Activated T-helper 1 cell treated with anti-CD3 and anti-CD28 coated beads, Interleukin-2, amount 50 U/mL, for 16 hours (primary cell): ENCODE measurements around the gene FSHR.

Experiments used
- DNase-seq, 2 donors: peaks; one replicate each; pipeline ENCODE4 v3.0.0-alpha.2; 2020; ENCODE audit warnings: low read depth in 1 of 2, low spot score in 1 of 2

FSHR gene

DNA sequence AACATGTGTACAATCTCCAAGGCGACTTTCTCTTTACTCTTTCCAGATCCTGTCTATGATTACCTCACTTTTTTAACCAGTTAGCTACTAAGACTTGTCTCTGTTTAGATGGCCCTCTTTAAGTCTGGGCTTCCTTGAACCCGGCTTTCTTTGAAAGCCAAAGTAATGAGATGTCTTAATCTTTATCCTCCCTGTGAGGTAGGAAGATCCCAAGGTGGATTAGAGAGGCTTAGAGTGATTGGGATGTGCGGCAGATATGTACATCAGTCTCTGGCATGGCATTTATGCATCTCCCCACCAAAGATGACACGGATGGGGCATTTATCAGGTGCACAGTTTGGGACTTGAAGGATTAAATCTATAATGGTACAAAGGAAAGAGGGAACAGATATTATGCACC, 186.3 kb downstream of the FSHR start:
- DNase-seq = no peak

DNA sequence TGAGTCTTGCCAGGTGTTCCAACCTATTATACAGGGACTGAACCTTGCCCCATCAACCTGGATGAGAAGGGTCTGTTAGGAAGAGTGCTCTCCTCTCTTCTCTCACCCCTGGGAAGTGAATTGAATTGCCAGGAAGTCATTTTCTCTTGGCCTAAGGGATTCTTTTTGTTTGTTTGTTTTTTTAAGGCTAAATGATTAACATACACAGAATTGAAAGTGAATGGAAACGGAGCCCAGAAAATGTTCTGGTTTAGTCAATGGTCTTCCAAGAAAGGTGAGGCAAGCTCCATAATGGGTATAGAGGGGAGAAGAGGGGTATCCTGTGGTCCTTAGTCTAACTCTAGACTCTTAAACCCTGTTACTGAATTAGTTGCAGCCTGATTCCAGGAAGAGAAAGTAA, 189.1 kb downstream of the FSHR start:
- no peak for DNase-seq

DNA sequence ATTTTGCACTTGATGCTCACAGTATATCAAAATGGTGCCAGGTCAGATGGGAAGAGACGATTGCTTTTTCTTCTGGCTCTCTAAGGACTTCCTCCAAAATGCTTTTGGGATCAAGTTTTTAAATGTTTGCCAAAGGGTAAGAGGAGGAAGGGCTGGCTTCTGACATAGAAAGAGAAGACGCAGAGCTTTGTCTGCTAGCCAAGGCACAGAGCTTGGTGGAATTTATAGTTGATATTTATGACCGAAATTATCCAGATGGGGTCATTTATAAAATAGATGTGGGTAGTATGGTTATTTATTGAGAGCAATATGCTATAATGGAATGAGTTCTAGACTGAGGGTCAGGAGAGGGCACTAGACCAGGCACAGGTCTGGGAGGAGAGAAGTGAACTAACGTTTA, 193.3 kb downstream of the FSHR start:
- DNase-seq = no peak

DNA sequence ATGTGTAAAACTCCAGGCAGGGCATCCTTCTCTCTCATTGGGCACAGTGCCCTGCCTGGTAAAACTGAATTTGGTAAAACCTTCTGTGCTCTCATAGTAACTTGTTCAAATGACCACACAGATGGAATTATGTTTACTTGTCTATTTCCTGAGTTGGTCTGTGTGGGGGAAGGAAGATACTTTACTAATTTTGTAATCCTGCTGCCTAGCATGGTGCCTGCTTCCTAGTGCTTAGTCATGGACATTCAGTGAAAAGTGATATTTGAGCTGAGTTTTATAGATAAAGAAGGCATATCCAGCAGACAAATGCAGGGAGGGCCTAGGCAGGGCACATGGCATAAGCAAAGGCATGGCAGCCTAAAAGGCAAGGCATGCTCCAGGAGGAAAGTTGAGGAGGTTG, 199.4 kb downstream of the FSHR start:
- no peak for DNase-seq

DNA sequence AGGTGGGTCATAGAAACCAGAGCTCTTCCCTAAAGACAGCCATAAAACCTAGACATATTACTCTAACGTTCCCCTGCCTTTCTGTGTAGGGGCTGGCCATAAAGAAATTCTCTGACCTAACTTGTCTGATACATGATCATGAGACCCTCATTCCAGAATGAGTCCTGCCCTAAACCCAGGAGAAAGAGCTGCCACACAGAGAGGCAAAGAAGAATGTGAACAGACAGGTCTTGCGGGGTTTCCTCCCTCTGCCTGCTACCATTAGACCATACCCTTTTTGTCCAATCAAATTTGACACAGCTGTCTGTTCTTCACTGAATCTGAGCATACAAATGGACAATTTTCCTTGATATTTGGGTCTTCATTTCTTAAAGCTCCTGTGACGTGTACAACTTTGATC, 200.0 kb downstream of the FSHR start:
- DNase-seq = no peak

DNA sequence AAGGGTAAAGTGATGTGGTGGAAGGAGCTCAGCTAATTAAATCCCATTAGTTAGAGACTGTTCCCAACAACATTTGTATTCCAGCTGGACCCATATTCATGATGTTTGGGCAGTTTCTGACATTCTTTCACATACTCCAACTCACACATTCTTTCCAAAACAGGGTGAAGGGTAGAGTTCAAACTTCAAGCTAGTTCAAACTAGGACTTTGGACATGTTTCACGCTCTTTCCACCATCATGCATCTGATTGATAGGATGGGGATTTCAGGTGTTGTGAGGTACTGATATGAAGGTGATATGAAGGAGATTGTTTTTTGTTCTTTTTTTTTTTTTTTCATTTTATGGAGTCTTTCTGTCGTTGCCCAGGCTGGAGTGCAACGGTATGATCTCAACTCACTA, 201.7 kb downstream of the FSHR start:
- DNase-seq = no peak

DNA sequence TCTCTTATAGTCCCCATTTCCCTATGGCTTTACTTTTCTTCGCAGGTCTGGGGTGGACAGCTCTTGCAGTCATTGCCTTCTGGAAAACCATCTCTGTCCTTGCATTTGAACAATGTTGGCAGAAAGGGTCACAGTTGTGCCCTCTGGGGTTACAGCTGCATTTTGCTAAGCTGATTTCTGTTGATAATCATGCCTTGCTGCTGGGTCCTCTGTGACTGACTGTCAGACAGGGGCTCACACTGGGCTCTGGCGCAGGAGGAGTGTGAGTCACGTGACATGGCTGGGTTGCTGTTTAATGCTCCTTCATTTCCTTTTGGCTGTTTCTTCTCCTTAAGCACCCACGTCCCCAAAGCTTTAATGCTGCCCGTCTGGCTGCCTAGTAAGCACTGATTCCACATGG, 202.2 kb downstream of the FSHR start:
- no peak for DNase-seq

DNA sequence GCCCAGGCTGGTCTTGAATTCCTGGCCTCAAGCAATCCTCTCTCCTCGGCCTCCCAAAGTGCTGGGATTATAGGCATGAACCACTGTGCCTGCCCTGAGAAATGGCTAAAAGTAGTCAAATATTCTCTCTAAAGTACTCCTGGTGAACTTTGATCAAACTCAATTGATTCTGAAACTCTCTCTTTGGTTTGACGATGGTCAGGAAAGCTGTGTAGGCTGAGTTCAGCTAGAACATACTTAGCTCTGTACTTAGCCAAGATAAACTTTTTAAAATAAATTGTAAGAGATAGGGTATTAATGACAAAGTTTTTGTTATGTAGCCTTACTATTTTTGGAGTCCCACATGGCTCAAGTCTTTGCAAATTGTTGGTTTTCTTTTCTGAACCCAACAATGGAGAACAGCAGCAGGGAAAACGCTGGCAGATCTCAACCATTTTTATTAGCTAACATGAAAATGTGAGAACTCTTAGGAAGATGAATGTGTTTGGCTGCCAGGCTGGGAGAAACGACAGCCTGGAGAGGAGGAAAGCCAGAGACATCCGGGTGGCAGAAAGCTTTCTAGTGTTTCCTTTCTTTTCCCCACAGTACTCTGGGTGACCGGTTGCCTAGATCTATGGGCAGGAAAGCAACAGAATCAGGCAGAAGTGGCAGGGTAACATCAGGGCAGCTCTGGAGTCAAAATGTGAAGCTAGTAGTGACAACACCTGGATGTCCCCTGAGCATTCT, 205.8 kb downstream of the FSHR start:
- no peak for DNase-seq

DNA sequence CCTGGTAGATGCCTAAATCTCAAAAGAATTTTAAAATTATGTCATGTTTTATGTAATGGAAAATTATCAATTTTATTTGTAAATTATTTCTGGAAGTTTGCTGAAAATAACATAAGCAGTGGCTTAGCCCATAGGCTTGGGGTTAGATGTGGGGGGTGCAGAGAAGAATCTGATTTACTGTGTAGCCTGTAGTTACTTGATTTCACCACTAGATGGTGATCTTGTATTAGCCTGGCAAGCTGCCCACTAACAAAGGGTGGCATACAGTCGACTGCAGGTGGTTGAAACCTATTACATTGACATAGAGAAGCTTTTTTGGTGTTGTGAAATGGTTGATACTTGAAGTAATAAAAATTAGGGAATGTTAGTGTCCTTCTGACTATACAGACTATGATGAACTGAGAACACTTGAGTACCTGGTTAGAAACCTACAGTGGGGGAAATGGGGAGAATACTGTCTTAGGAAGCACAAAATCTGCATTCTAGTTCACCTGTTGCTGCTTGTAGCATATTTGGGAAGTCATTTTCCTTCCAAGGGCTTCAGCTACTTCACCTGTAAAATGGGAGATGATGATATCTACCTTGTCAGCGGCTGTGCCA, 207.8 kb downstream of the FSHR start:
- no peak for DNase-seq

DNA sequence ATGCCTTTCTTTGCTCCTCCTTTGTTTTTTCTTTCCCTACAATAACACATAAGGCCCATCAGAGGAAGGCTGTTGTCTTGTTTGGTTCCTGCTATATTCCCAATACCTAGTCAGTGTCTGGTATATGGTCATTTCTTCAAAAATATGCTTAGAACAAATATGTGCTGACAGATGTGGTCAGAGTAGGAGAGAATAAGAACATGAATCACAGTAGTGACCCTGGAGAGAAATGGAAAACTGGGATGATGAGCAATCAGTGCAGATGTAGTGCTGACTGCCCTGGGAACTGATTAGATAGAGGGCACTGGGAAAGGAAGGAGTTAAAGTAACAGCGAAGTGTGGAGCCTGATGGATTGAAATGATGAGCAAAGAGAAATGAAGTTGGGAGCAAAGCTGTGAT, 209.4 kb downstream of the FSHR start:
- DNase-seq = no peak

DNA sequence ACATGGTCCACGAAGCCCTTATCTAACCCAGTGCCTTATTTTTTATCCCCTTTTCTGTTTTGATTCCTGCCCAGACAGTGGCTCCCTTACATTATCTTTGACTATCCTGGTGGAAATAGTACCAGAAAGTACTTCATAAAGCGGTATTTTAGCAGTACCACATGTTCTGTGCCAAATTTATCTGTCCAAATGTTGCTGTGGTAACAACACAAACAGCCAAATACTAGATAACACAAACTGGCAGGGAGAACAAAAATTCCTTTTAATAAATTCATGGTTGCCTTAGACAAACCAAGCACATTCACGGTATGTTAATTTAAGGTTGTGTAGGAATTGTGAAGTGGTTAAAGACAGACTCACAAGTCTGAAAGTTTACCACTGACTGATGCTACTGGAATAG, 210.9 kb downstream of the FSHR start:
- no peak for DNase-seq

DNA sequence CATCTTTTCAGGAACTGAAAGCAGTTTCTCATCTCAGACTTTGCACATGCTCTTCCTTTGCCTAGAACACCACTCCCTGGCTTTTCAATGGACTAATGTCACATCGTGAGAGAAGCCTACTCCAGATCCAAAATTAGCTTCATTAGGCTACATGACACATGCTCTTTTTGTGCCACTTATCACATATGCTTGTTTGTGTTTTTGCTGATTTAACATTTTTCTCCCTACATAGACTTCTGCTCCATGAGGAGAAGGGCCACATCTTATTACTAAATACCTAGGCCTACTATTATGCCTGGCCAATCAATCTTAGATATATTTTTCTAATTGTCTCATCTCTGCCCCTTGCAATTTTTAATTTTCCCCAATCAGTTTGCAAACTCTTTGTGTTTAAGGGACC, 212.4 kb downstream of the FSHR start:
- DNase-seq = no peak

DNA sequence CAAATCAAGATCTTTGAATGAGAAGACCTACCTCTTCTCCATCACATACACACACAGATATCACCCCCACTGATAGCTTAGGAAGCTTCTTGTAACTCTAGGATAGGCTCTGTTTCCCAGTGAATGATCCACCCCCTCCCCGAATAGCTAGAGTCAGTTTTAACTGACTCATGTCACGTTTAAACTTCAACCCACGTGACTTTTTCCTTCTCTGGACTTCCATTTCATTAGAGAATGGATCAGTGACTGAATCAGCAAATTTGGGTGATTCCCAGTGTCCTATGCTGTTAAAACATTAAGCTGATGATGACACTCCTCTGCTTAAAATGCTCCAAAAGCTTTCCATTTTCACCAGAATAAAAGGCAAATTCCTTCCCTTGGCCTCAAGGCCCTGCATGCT, 212.9 kb downstream of the FSHR start:
- DNase-seq = no peak

DNA sequence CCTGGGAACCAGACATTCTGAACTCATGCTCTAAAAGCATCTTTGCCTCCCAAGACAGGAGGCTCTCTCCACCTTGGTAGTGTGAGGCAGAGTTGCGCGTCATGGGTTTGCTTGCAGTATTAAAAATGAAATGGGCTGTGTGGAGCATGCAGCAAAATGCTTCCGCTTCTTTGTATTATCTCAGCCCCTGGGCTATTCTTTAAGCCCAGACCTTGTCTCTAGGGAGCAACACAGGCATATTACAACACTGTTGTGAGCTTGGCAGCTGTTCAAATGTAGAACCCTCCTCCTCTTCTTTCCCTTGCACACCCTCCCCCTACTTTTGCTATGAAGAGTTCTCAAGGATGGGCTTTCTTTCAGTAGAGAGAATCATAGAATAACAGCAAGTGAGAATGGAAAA, 213.7 kb downstream of the FSHR start:
- no peak for DNase-seq

DNA sequence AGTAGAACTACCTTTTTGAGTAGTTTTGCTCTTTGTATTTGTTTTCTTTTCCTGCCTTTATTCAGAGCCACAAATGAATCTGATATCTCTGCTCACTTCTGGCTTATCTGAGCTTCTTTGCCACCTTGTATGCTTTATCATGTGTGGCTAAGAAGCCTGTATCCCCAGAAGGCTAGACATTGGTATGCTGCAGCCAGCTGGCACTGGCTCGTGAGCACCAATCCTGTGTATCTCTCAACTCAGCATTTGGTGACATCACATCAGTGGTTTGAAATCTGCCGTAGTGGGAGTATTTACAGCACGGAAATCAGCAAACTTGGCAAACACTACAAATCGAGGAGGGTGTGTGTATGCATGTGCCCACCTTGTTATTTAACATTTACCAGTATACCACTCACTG, 215.1 kb downstream of the FSHR start:
- DNase-seq = no peak

DNA sequence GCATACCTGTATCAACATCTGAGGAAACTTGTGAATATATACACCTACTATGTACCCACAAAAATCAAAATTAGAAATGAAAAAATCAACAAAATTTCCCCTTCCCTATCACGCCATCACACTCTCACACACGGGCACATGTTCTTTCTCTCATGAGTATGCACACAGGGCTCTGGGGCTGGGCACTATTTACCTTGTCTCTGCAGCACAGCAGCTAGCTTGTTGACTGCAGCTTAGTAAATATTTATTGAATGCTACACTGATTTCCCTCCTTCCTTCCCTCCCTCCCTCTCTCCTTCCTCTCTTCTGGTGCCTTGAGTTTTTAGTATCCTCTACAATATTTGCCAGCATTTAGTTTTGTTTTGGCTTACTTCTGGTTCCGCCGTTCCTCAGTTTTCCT, 216.1 kb downstream of the FSHR start:
- no peak for DNase-seq

DNA sequence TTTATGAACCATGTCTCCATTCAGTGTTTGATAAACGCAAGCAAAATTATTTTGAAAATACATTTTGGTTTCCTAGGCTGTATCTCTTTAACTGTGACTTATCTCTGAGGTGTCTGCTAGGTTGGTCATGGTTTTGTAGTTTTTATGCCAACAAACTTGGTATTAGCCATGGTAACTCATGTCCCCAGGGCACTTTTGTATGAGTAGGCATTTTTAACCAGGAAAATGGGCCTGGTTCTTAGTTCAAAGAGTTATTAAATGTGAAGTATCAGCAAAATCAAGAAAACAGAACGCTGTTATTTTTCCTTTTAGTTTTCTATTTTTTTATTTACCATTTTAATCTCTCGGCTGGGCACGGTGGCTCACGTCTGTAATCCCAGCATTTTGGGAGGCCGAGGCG, 219.5 kb downstream of the FSHR start:
- no peak for DNase-seq

DNA sequence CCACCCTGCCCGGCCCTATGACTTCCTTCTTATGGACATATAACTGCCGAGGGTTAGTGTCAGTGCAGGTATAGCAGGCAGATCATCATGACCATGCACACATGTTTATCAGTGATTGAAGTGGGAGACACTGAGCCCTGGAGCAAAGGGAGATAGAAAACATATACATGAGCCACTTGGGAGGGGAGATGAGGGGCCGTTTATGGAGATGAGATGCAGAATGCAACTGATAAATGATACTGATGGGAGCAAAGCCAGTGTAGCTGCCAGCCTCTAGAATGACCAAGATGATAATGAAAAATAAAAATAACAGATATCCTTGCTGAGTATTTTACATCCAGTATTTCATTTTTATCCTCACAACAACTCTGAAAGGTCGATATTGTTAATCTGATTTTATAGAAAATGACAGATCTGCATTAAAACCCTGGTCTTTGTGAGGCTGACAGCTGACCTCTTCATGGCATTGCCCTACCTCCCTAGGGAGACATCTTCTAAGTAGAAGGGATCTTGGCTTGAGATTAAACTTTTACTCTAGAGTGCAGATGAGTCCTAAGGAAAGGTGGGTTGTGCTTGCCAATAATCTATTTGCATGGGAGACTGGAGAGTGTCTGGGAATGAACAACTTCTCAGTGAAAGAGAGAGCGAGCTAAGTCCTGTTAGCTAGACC, 220.4 kb downstream of the FSHR start:
- no peak for DNase-seq

DNA sequence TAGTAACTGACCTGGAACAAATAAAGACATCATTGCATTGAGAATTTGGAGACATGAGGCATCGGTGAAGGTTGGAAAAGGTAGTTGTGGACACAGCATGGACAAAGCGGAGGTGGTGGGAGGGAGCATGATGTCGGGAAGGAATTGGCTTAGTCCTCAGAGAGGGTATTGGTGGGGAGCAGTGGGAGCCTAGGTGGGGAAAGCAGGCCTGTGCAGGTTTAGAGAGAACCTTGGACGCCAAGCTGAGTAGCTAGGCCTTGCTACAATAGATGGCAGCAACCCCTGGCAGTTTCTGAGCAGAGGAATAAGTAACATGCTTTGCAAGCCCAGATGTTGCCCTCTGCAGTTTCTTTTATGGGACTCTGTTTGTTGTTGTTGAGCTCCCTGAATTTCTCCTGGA, 221.6 kb downstream of the FSHR start:
- DNase-seq = no peak

DNA sequence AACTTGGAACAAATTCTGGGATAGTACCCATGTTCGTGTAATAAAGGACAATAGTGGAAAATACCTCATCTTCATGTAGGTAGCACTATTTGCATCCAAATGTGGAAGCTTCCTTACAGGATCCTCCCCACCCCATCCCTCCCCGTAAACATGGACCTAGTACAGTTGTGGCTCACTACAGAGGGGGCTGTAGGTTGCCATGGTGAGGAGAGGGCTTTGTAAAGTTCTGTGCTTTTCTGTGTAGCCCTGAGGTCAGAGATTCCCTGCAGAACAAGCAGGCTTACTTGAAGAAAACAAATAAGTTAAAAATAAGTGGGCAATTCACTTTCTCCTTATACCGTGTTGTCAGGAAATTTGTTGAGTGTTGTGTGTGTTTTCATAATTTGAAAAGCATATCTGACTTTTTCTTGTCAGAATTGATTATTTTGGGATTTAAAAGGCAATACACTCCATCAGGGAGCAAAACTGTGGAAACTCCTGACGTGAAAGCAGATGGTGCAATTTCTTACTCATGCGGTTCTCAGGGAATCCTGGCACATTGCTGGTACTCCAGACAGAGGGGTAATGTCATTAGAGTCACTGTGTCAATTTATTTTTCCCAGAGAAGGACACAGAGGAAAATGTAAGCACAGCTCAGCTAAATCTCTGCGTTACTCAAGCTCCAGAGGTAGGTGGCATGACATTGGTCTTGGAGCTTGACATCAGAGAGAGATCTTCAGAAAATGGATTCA, 224.6 kb downstream of the FSHR start:
- DNase-seq = no peak

DNA sequence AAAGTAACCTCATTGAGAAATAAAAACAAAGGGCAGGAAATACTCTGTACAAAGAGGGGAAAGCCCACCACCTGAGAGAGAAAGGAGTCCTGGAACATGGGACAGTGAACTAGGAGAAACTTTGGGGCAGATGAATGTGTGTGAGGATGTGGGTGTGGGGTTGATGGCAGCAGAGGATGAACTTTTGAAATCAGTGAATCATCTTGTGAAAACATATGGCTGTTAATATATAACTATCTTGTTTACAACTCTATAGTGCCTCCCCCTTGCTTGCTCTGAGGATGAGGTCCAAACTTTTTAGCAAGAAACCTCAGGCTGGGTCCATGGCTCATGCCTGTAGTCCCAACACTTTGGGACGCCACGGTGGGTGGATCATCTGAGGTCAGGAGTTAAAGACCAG, 227.0 kb downstream of the FSHR start:
- no peak for DNase-seq

DNA sequence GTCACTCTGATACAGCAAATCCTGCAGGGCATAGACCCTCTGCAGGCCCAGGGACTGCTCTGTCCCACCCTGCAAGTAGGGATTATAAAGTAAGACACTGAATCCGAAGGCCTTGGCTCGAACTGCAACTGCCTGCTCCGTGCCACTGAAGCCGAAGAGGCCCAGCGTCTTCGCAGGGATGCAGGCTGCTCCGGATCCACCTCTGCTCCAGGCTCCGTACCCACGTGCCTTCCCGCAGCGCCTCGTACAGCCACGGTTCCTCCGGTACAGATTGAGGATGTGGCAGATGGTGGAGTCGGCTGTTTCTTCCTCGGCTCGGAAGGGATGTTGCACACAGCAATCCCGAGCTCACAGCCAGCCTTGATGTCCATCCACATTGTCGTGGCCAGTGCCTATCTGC, 238.4 kb downstream of the FSHR start:
- no peak for DNase-seq
